SU-DHL-6 (cell line): ENCODE results near the gene ZFAND6.
"Not testable (repeated sequence)": the region's sequence is repeated elsewhere in the genome, so short reads cannot be mapped to it uniquely, and the experiment has no call there.

ENCODE experiments used
- H2AFZ ChIP-seq: fragments of 200-600 bp; sonication (generic); 2 replicates; pipeline ENCODE4 v1.6.1; 2014; ENCODE audit warnings: low read depth, mild to moderate bottlenecking, moderate library complexity, mixed read lengths, antibody characterized with exemption, low read length; ENCODE audit not compliant: severe bottlenecking
- H3F3A ChIP-seq: fragments of 200-600 bp; shearing (Covaris generic); 2 replicates; pipeline ENCODE4 v1.6.0; 2016; ENCODE audit warnings: antibody characterized with exemption, mild to moderate bottlenecking; ENCODE audit not compliant: insufficient read depth
- H3K27ac ChIP-seq: fragments of 200-600 bp; sonication (generic); 2 replicates; pipeline ENCODE4 v1.5.1; 2016; ENCODE audit warnings: low read depth, mild to moderate bottlenecking, low read length, moderate library complexity, mixed read lengths
- H3K27me3 ChIP-seq: fragments of 200-600 bp; sonication (generic), shearing (Covaris generic); 2 replicates; pipeline ENCODE4 v1.6.0; 2014; ENCODE audit warnings: mild to moderate bottlenecking, low read length
- H3K36me3 ChIP-seq: fragments of 200-600 bp; sonication (generic); 2 replicates; pipeline ENCODE4 v1.6.1; 2014; ENCODE audit warnings: mild to moderate bottlenecking, low read length, mixed read lengths
- H3K4me2 ChIP-seq: fragments of 300-600, 200-600 bp; shearing (Covaris generic), sonication (generic); 2 replicates; pipeline ENCODE4 v1.6.0; 2014; ENCODE audit warnings: low read length, low read depth, mild to moderate bottlenecking; ENCODE audit not compliant: poor library complexity, severe bottlenecking
- H3K4me3 ChIP-seq: fragments of 200-600 bp; sonication (generic); 2 replicates; pipeline ENCODE4 v1.5.1; 2014; ENCODE audit warnings: antibody characterized with exemption, low read length, mild to moderate bottlenecking, mixed read lengths; ENCODE audit not compliant: insufficient read depth, poor library complexity, severe bottlenecking
- H3K79me2 ChIP-seq: fragments of 200-600 bp; sonication (generic); 2 replicates; pipeline ENCODE4 v1.6.1; 2014; ENCODE audit warnings: mild to moderate bottlenecking, low read length, moderate library complexity; ENCODE audit not compliant: insufficient read depth
- H3K9ac ChIP-seq: fragments of 200-600 bp; sonication (generic); 2 replicates; pipeline ENCODE4 v1.7.0; 2014; ENCODE audit warnings: mild to moderate bottlenecking, low read length
- H3K9me2 ChIP-seq: fragments of 200-600 bp; sonication (generic); replicated peaks from 2 replicates; pipeline ENCODE4 v1.6.1; 2014; ENCODE audit warnings: low read length; ENCODE audit not compliant: insufficient read depth
- H3K9me3 ChIP-seq: fragments of 200-600 bp; sonication (generic); 2 replicates; pipeline ENCODE4 v1.6.1; 2014; ENCODE audit warnings: low read length, mixed read lengths; ENCODE audit not compliant: insufficient read depth
- H4K20me1 ChIP-seq: fragments of 200-600 bp; sonication (generic); 2 replicates; pipeline ENCODE4 v1.6.1; 2014; ENCODE audit warnings: low read depth, mild to moderate bottlenecking, antibody characterized with exemption, low read length, moderate library complexity, mixed read lengths
- EZH2phosphoT487 ChIP-seq: fragments of 200-600 bp; sonication (generic), shearing (Covaris generic); conservative IDR thresholded peaks from 2 replicates; pipeline ENCODE4 v1.6.1; 2018; ENCODE audit warnings: mild to moderate bottlenecking, antibody characterized with exemption, low read length, moderate library complexity, mixed read lengths
- TF ChIP-seq, protein P1 (sequence below): fragments of 200-600 bp; sonication (generic); IDR thresholded peaks from one replicate; pipeline ENCODE4 v1.5.1; 2017; ENCODE audit warnings: antibody characterized with exemption, mild to moderate bottlenecking, low read length, moderate library complexity; ENCODE audit not compliant: insufficient read depth, poor library complexity, severe bottlenecking

ZFAND6 gene

GRCh38 chr15:80019168-80019745 is 40.2 kb upstream of the ZFAND6 start:
- Histone ChIP-seq H3K4me3 (no peak overlapping the region), H3K36me3 (no peaks in the 10 kb centered on the region)
- TF ChIP-seq EZH2phosphoT487: no peak
- TF ChIP-seq, protein P1, sequence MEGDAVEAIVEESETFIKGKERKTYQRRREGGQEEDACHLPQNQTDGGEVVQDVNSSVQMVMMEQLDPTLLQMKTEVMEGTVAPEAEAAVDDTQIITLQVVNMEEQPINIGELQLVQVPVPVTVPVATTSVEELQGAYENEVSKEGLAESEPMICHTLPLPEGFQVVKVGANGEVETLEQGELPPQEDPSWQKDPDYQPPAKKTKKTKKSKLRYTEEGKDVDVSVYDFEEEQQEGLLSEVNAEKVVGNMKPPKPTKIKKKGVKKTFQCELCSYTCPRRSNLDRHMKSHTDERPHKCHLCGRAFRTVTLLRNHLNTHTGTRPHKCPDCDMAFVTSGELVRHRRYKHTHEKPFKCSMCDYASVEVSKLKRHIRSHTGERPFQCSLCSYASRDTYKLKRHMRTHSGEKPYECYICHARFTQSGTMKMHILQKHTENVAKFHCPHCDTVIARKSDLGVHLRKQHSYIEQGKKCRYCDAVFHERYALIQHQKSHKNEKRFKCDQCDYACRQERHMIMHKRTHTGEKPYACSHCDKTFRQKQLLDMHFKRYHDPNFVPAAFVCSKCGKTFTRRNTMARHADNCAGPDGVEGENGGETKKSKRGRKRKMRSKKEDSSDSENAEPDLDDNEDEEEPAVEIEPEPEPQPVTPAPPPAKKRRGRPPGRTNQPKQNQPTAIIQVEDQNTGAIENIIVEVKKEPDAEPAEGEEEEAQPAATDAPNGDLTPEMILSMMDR: no peak

DNA sequence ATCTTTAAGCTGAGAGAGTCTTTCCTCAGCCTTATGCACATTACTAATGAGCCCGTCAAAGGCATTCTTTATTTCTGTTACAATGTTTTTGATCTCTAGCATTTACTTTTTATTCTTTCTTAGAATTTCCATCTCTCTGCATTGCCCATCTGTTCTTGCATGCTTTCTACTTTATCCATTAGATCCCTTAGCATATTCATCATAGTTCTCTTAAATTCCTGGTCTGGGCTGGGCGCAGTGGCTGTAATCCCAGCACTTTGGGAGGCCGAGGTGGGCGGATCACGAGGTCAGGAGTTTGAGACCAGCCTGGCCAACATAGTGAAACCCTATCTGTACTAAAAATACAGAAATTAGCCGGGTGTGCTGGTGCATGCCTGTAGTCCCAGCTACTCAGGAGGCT is 39.3 kb upstream of the ZFAND6 start:
- not testable (repeated sequence) for H3K9me2 ChIP-seq, H3K36me3 ChIP-seq, H3F3A ChIP-seq, H3K27me3 ChIP-seq, H3K9me3 ChIP-seq, H4K20me1 ChIP-seq, H3K4me3 ChIP-seq, H3K4me2 ChIP-seq, H3K79me2 ChIP-seq, H3K27ac ChIP-seq, H2AFZ ChIP-seq, H3K9ac ChIP-seq

More at GRCh38 chr15:80019168-80019745, 40.2 kb upstream of the ZFAND6 start:
- Histone ChIP-seq H3K4me2 (no peak overlapping the region), H3K9me3 (no peaks in the 10 kb centered on the region), H3F3A (no peaks in the 10 kb centered on the region), H2AFZ (no peak overlapping the region), H3K9ac (no peak overlapping the region), H4K20me1 (no peaks in the 10 kb centered on the region), H3K9me2 (no peaks in the 10 kb centered on the region), H3K79me2 (no peaks in the 10 kb centered on the region), H3K27me3 (no peaks in the 10 kb centered on the region), H3K27ac (no peak overlapping the region)

GRCh38 chr15:80020731-80021130 is 38.7 kb upstream of the ZFAND6 start:
- Histone ChIP-seq H3K27ac (no peak overlapping the region), H3K27me3 (no peaks in the 10 kb centered on the region), H4K20me1 (no peaks in the 10 kb centered on the region), H3K9me3 (no peaks in the 10 kb centered on the region), H2AFZ (no peak overlapping the region), H3K36me3 (no peaks in the 10 kb centered on the region), H3K9me2 (no peaks in the 10 kb centered on the region), H3K4me3 (no peak overlapping the region), H3K4me2 (no peak overlapping the region), H3K79me2 (no peaks in the 10 kb centered on the region), H3F3A (no peaks in the 10 kb centered on the region), H3K9ac (no peak overlapping the region)
- TF ChIP-seq, protein P1: no peak
- no peak for TF ChIP-seq EZH2phosphoT487

DNA sequence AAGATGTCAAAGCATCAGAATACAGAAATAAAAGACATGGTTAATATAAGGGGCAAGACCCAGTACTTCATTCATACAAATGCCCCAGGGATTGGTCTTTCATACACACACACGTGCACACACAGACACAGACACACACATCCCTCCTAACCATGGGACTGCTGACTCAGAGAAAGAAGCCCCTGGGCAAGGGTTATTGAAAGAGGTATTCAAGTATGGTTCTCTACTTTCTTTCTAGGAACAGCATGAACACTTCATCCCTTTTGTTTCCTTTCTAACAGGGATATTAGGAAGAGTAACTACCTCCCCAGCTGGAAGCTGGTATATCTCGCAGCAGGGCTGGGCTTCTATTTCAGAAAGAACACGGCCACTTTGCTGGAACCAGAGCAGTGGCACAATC is 33.2 kb upstream of the ZFAND6 start:
- no peak overlapping the region for H3K4me2 ChIP-seq
- H3K27me3 ChIP-seq: no peaks in the 10 kb centered on the region
- no peaks in the 10 kb centered on the region for H3K9me3 ChIP-seq
- H3K36me3 ChIP-seq: no peaks in the 10 kb centered on the region
- H3K9ac ChIP-seq: no peak overlapping the region
- no peak for TF ChIP-seq EZH2phosphoT487
- TF ChIP-seq, protein P1: no peak
- no peaks in the 10 kb centered on the region for H4K20me1 ChIP-seq
- no peaks in the 10 kb centered on the region for H3F3A ChIP-seq
- no peak overlapping the region for H3K4me3 ChIP-seq
- H3K9me2 ChIP-seq: no peaks in the 10 kb centered on the region
- no peak overlapping the region for H3K27ac ChIP-seq
- no peak overlapping the region for H2AFZ ChIP-seq
- no peaks in the 10 kb centered on the region for H3K79me2 ChIP-seq
